Activated naive CD4-positive, alpha-beta T cell treated with anti-CD3 and anti-CD28 coated beads, Interleukin-2, amount 10 ng/mL, durations not matched to agents 7 days and 5 days (primary cell): ENCODE results near the gene TMEM63A.

Experiments used
- CTCF ChIA-PET: fragments of 350-600 bp; sonication (Branson Sonifier 250); formaldehyde crosslinking; loops from one replicate; lab custom pipeline; 2021; ENCODE audit warnings: antibody characterized with exemption; lab: Charles Lee
- DNase-seq: peaks from one replicate; pipeline ENCODE4 v3.0.0-alpha.2; 2020
- H3K27ac Mint-ChIP-seq: one replicate; pipeline ENCODE4 v1.8.0; 2021; ENCODE audit warnings: mild to moderate bottlenecking, moderate library complexity, mixed read lengths
- H3K27me3 Mint-ChIP-seq: one replicate; pipeline ENCODE4 v1.8.0; 2021; ENCODE audit warnings: mild to moderate bottlenecking, mixed read lengths
- H3K36me3 Mint-ChIP-seq: one replicate; pipeline ENCODE4 v1.8.0; 2021; ENCODE audit warnings: mixed read lengths
- H3K4me1 Mint-ChIP-seq: one replicate; pipeline ENCODE4 v1.8.0; 2021; ENCODE audit warnings: mixed read lengths
- H3K4me3 Mint-ChIP-seq: one replicate; pipeline ENCODE4 v1.8.0; 2021; ENCODE audit warnings: mild to moderate bottlenecking, moderate library complexity, mixed read lengths
- H3K9me3 Mint-ChIP-seq: one replicate; pipeline ENCODE4 v1.8.0; 2021; ENCODE audit warnings: mixed read lengths

TMEM63A gene

GRCh38 chr1:225875044-225875815 lies 7.0 kb downstream of the TMEM63A start:
- DNase-seq: no peak
- H3K9me3 Mint-ChIP-seq: no peaks in the 10 kb centered on the region
- H3K36me3 Mint-ChIP-seq: peaks cover 77% of the 10 kb centered on the region
- no peaks in the 10 kb centered on the region for H3K27me3 Mint-ChIP-seq
- no peak overlapping the region for H3K4me3 Mint-ChIP-seq
- H3K4me1 Mint-ChIP-seq: peaks cover 82% of the 10 kb centered on the region
- no peak overlapping the region for H3K27ac Mint-ChIP-seq
- CTCF ChIA-PET: interaction anchor here (1.6 kb wide), 1 partner anchor 16 kb away, joined by 3 read pairs; no protein-coding TSS in a partner anchor

DNA sequence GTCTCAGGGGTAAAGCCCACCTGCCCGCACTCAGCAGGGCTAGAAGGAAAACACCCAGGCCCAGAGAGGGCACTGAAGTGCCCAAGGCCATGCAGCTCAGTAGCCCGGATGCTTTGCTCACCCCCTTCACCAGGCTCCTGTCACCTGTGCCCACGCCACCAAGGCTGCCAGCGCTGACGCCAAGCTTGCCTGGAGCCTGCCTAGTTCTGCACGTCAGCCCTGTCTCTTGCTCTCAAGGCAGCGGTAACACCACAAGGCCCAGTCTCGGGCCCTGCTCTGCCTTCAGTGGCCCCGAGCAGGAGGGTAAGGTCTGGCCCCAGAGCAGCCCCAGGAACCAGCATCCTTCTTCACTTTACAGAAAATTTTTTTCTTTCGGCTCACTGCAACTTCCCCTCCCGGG lies 7.7 kb downstream of the TMEM63A start:
- peaks cover 70% of the 10 kb centered on the region for H3K36me3 Mint-ChIP-seq
- CTCF ChIA-PET: no interaction called here
- no peaks in the 10 kb centered on the region for H3K27me3 Mint-ChIP-seq
- no peaks in the 10 kb centered on the region for H3K9me3 Mint-ChIP-seq
- no peak for DNase-seq
- no peak overlapping the region for H3K4me3 Mint-ChIP-seq
- H3K4me1 Mint-ChIP-seq: peaks cover 74% of the 10 kb centered on the region
- no peak overlapping the region for H3K27ac Mint-ChIP-seq

DNA sequence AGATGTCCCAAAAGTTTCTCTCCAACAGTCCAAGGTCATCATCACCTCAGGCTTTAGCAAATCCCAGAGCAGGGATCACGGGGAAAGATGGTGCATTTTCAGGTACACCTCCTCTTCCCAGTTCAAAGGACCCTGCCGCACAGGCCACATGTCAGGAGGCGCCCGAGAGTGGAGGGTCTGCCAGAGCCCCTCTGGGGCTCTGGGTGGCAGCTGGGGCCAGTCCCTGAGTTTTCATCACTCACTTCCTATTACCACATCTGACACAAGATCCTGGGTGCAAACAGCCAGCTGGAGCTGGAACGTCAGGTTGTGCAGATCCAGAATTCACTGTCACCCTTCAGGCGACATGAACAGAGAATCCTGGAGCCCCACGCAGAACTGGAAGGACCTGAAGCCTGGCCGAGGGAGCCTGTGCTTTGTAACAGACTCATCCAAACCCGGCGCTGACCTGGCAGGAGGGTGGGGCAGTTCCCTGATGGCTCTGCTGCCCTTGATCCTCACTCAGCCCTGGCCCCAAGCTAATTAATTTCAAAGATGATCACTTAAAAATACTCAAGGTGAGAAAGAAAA lies 8.8 kb downstream of the TMEM63A start:
- Mint-ChIP-seq H3K4me3 (no peak overlapping the region), H3K27me3 (no peaks in the 10 kb centered on the region), H3K36me3 (peaks cover 65% of the 10 kb centered on the region), H3K27ac (no peak overlapping the region), H3K4me1 (peaks cover 67% of the 10 kb centered on the region), H3K9me3 (no peaks in the 10 kb centered on the region)
- CTCF ChIA-PET: no interaction called here
- DNase-seq: no peak

DNA sequence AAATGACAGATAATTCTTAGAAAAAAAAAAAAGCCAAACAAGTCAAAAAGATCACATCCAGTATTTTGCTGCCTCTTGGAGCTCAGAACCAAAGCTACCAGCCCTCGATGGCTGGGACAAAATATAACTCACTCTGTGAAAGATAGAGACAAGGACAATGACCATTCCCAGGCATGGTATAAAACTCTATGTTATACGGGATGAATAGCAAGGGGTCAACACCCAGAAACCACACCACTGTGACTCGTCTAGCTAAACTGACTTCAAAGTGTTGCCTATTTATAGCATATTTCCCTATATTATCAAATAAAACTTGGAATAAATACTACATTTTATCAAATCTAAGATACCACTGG lies 10.1 kb downstream of the TMEM63A start:
- no peak for DNase-seq
- Mint-ChIP-seq H3K27ac (peak overlapping the region; percentile 70), H3K36me3 (peaks cover 67% of the 10 kb centered on the region), H3K4me3 (no peak overlapping the region), H3K4me1 (peaks cover 66% of the 10 kb centered on the region), H3K9me3 (no peaks in the 10 kb centered on the region), H3K27me3 (no peaks in the 10 kb centered on the region)
- CTCF ChIA-PET: interaction anchor here (0.6 to 1.6 kb wide), 3 partner anchors 9 to 20 kb away, joined by 3 to 4 read pairs (median 4); partner anchors contain the start of gene TMEM63A

DNA sequence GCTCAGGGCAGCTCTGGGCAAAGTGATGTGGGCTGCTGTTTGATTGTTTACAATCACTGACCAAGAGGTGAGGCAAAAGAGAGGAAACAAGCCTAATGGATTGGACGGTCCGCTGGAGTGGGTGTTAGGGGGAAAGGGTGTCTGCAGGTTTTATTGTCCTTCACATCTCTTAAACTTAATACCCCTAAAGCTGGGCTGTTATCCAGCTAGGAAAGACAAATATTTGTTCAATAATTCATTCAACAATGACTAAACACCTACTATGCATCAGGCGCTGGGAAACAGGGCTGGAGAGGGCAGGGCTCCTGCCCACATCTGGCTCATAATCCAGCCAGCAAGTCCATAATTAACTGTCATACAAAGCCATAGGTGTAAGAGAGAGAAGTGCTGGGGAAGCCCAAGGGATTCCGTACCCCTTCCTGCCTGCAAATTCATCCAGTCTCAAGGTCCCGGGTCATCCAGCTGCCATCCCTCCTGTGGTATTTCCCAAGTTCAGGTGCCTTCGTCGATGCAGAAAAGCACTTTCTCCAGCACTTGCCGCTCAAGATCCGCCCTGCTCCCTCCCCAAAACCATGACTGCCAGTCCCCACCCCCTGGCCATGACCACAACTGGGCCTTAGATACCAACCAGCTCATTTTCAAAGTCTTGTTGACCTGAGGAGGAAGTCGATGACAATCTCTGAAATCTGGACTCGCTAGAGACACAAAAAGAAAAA lies 10.7 kb downstream of the TMEM63A start:
- DNase-seq: no peak
- H3K27ac Mint-ChIP-seq: peak overlapping the region; percentile 70
- H3K36me3 Mint-ChIP-seq: peaks cover 68% of the 10 kb centered on the region
- H3K4me1 Mint-ChIP-seq: peaks cover 66% of the 10 kb centered on the region
- CTCF ChIA-PET: interaction anchor here (0.6 to 1.6 kb wide), 3 partner anchors 9 to 20 kb away, joined by 3 to 4 read pairs (median 4); partner anchors contain the start of gene TMEM63A
- H3K27me3 Mint-ChIP-seq: no peaks in the 10 kb centered on the region
- H3K9me3 Mint-ChIP-seq: no peaks in the 10 kb centered on the region
- no peak overlapping the region for H3K4me3 Mint-ChIP-seq

DNA sequence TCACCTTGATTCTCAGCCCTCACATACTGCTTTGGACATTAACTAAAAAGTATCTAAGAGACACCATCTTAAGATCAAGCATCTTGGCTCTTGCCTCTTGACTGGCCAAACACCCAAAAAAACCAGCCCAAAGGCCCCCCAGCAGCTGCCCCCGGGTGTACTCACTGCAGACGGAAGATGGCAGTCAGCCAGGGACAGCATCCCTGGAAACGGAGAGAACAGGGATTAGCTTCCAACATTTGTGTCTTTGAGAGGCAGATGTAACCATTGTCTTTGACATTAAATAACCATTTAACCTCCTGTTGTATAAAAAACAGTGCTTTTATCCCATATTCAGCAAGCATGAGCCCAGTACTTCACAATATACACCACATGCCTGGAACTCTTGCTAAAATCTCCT lies 11.3 kb downstream of the TMEM63A start:
- Mint-ChIP-seq H3K27me3 (no peaks in the 10 kb centered on the region), H3K36me3 (peaks cover 68% of the 10 kb centered on the region)
- DNase-seq: no peak

GRCh38 chr1:225868631-225869330 lies 13.4 kb downstream of the TMEM63A start:
- peaks cover 71% of the 10 kb centered on the region for H3K36me3 Mint-ChIP-seq
- H3K4me3 Mint-ChIP-seq: no peak overlapping the region
- no peaks in the 10 kb centered on the region for H3K27me3 Mint-ChIP-seq
- no peak for DNase-seq
- CTCF ChIA-PET: interaction anchor here (1.2 kb wide), 1 partner anchor 14 kb away, joined by 5 read pairs; the partner anchor contains the start of gene TMEM63A
- H3K27ac Mint-ChIP-seq: no peak overlapping the region
- no peaks in the 10 kb centered on the region for H3K9me3 Mint-ChIP-seq
- H3K4me1 Mint-ChIP-seq: peaks cover 62% of the 10 kb centered on the region

More for the DNA sequence above, 11.3 kb downstream of the TMEM63A start:
- CTCF ChIA-PET: interaction anchor here (1.3 to 1.6 kb wide), 2 partner anchors 10 kb away, joined by 4 read pairs; no protein-coding TSS in a partner anchor
- Mint-ChIP-seq H3K27ac (no peak overlapping the region), H3K9me3 (no peaks in the 10 kb centered on the region), H3K4me3 (no peak overlapping the region), H3K4me1 (peaks cover 66% of the 10 kb centered on the region)

GRCh38 chr1:225866981-225867380 lies 15.2 kb downstream of the TMEM63A start:
- CTCF ChIA-PET: interaction anchor here (1.1 to 1.5 kb wide), 3 partner anchors 10 to 31 kb away, joined by 3 to 6 read pairs (median 3); partner anchors contain the start of gene TMEM63A
- DNase-seq: no peak
- H3K36me3 Mint-ChIP-seq: peaks cover 76% of the 10 kb centered on the region
- no peaks in the 10 kb centered on the region for H3K27me3 Mint-ChIP-seq
- H3K9me3 Mint-ChIP-seq: no peaks in the 10 kb centered on the region
- H3K4me3 Mint-ChIP-seq: peak overlapping the region; percentile 22
- H3K4me1 Mint-ChIP-seq: peaks cover 52% of the 10 kb centered on the region
- H3K27ac Mint-ChIP-seq: peak overlapping the region; percentile 67

DNA sequence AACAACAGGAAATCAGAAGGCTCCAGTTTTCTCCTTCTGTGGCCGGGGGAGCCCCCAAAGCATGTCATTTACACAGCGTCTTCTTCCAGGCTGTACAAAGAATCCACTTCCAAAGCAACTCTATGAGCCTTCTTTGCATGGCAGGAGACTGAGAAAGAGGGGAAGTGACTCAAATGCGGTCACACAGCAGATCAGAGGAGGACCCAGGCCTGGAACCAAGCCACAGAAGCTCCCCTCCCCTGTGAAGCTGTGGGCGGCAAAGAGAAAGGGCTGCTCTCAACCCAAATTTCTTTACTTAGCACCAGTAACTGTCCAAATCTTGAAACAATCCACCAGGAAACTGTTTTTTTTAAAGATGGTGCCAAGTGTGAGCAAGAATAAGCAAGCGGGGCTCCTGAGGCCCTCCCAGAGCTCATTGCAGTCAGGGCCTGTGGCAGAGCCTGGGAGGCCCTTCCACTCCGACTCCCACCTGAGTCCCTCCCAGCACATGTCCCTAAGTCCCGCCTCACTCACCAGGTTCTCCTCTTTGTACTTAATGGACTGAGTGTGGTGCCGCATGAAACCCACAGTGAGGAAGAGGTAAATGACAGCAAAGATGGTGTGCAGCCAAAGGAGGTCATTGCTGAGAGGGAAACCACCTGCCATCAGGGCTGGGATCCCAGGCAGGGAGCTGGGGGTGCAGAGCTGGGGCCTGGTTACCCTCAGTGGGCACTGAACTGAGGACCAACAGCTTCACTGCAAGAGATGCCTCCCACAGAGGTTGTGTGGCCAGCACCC lies 15.9 kb downstream of the TMEM63A start:
- DNase-seq: peak; percentile 82
- H3K27me3 Mint-ChIP-seq: no peaks in the 10 kb centered on the region
- CTCF ChIA-PET: interaction anchor here (0.6 to 1.5 kb wide), 7 partner anchors 11 to 1735 kb away, joined by 3 to 6 read pairs (median 3); partner anchors contain the start of gene TMEM63A
- peak overlapping the region; percentile 81 for H3K27ac Mint-ChIP-seq
- peaks cover 74% of the 10 kb centered on the region for H3K36me3 Mint-ChIP-seq
- peaks cover 45% of the 10 kb centered on the region for H3K4me1 Mint-ChIP-seq
- peak overlapping the region; percentile 31 for H3K4me3 Mint-ChIP-seq
- no peaks in the 10 kb centered on the region for H3K9me3 Mint-ChIP-seq

GRCh38 chr1:225865514-225865913 lies 16.7 kb downstream of the TMEM63A start:
- no peaks in the 10 kb centered on the region for H3K9me3 Mint-ChIP-seq
- peak overlapping the region; percentile 81 for H3K27ac Mint-ChIP-seq
- no peak overlapping the region for H3K4me3 Mint-ChIP-seq
- CTCF ChIA-PET: interaction anchor here (1.0 to 1.3 kb wide), 3 partner anchors 40 to 88 kb away, joined by 3 to 4 read pairs (median 4); no protein-coding TSS in a partner anchor
- peak; percentile 30 for DNase-seq
- peaks cover 41% of the 10 kb centered on the region for H3K4me1 Mint-ChIP-seq
- H3K27me3 Mint-ChIP-seq: no peaks in the 10 kb centered on the region
- peaks cover 73% of the 10 kb centered on the region for H3K36me3 Mint-ChIP-seq

- Mint-ChIP-seq H3K27me3 (no peaks in the 10 kb centered on the region), H3K36me3 (peaks cover 79% of the 10 kb centered on the region), H3K4me3 (no peak overlapping the region), H3K27ac (no peak overlapping the region), H3K9me3 (no peaks in the 10 kb centered on the region), H3K4me1 (peaks cover 36% of the 10 kb centered on the region)
- no peak for DNase-seq
- CTCF ChIA-PET: no interaction called here
These were observed 19.0 kb downstream of the TMEM63A start for GRCh38 chr1:225863167-225863566.

DNA sequence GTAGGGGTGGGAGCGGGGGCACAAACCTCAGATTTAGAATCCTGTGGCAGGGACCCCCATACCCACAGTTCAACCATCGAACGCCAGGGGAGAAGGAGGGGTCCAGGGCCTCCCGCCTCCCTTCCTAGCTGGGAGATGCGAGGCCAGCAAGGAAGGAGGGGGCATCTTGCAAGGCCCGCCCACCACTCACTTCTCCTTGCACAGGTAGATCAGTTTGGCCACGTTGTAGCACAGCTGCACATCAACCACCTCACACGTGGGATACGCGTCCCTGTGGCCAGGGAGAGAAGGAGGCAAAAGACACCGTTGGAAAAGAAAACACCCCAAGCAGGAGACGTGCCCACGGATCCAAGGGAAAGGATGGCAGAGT lies 19.6 kb downstream of the TMEM63A start:
- DNase-seq: no peak
- H3K4me3 Mint-ChIP-seq: no peak overlapping the region
- H3K4me1 Mint-ChIP-seq: peaks cover 30% of the 10 kb centered on the region
- no peaks in the 10 kb centered on the region for H3K27me3 Mint-ChIP-seq
- no peaks in the 10 kb centered on the region for H3K9me3 Mint-ChIP-seq
- CTCF ChIA-PET: no interaction called here
- peaks cover 79% of the 10 kb centered on the region for H3K36me3 Mint-ChIP-seq
- no peak overlapping the region for H3K27ac Mint-ChIP-seq
